Mesenchymal stem cell (in vitro differentiated cells and primary cell): ENCODE results near the gene CYP2A7.
"Not testable (repeated sequence)": the region's sequence is repeated elsewhere in the genome, so short reads cannot be mapped to it uniquely, and the experiment has no call there.

Source experiments
- DNase-seq: peaks from one replicate; pipeline ENCODE4 v3.0.0-alpha.2; 2013
- H2AFZ ChIP-seq: one replicate; pipeline ENCODE4 v1.6.1; 2013; ENCODE audit warnings: low read depth, mild to moderate bottlenecking, control low read depth, inconsistent platforms, low read length, moderate library complexity
- H2AK5ac ChIP-seq: 2 replicates; pipeline ENCODE4 v1.6.1; 2013; ENCODE audit warnings: low read length, moderate library complexity, mild to moderate bottlenecking, inconsistent platforms; ENCODE audit not compliant: severe bottlenecking
- H2BK120ac ChIP-seq: one replicate; pipeline ENCODE4 v1.6.1; 2013; ENCODE audit warnings: low read depth, mild to moderate bottlenecking, inconsistent platforms, low read length, moderate library complexity
- H2BK12ac ChIP-seq, 2 experiments: one replicate each; pipeline ENCODE4 v1.6.1; 2013; ENCODE audit warnings: inconsistent platforms in 2 of 2, low read length in 2 of 2, mild to moderate bottlenecking in 2 of 2, moderate library complexity in 2 of 2, control low read depth in 1 of 2
- H2BK15ac ChIP-seq: one replicate; pipeline ENCODE4 v1.6.1; 2013; ENCODE audit warnings: mild to moderate bottlenecking, low read depth, inconsistent platforms; ENCODE audit not compliant: poor library complexity, severe bottlenecking
- H2BK5ac ChIP-seq: 2 replicates; pipeline ENCODE4 v1.6.1; 2013; ENCODE audit warnings: low read depth, mild to moderate bottlenecking, low read length, control low read depth, inconsistent platforms; ENCODE audit not compliant: poor library complexity, severe bottlenecking
- H3K14ac ChIP-seq, 2 experiments: one replicate each; pipeline ENCODE4 v1.6.1; 2013; ENCODE audit warnings: inconsistent platforms in 2 of 2, low read length in 2 of 2, control low read depth in 1 of 2, mild to moderate bottlenecking in 1 of 2, moderate library complexity in 1 of 2
- H3K18ac ChIP-seq, 2 experiments: one replicate each; pipeline ENCODE4 v1.6.1; 2013; ENCODE audit warnings: inconsistent platforms in 2 of 2, low read length in 2 of 2, control low read depth in 1 of 2, low read depth in 1 of 2, mild to moderate bottlenecking in 1 of 2
- H3K23ac ChIP-seq, 2 experiments: one replicate each; pipeline ENCODE4 v1.6.1; 2013; ENCODE audit warnings: inconsistent platforms in 2 of 2, low read length in 2 of 2, mild to moderate bottlenecking in 2 of 2, moderate library complexity in 2 of 2, control low read depth in 1 of 2
- H3K27ac ChIP-seq: 2 replicates; pipeline ENCODE4 v1.5.1; 2013; ENCODE audit warnings: mild to moderate bottlenecking, moderate library complexity, low read length, control low read depth, inconsistent platforms; ENCODE audit not compliant: poor library complexity, severe bottlenecking
- H3K27me3 ChIP-seq, 2 experiments: 2 replicates each; pipeline versions ENCODE4 v1.6.1 to v1.7.0; 2013; ENCODE audit warnings: low read length in 2 of 2, mild to moderate bottlenecking in 2 of 2, moderate library complexity in 2 of 2, control low read depth in 1 of 2, inconsistent platforms in 1 of 2; ENCODE audit not compliant: control insufficient read depth in 1 of 2, insufficient read depth in 1 of 2
- H3K36me3 ChIP-seq, 2 experiments: 2 replicates each; pipeline versions ENCODE4 v1.6.1 to v1.7.0; 2013; ENCODE audit warnings: low read length in 2 of 2, control low read depth in 1 of 2, inconsistent platforms in 1 of 2, low read depth in 1 of 2, mild to moderate bottlenecking in 1 of 2; ENCODE audit not compliant: insufficient read depth in 2 of 2, control insufficient read depth in 1 of 2
- H3K4ac ChIP-seq, 2 experiments: one replicate each; pipeline ENCODE4 v1.6.1; 2013; ENCODE audit warnings: inconsistent platforms in 2 of 2, low read length in 2 of 2, mild to moderate bottlenecking in 2 of 2, moderate library complexity in 2 of 2, control low read depth in 1 of 2, low read depth in 1 of 2
- H3K4me1 ChIP-seq: 2 replicates; pipeline ENCODE4 v1.6.1; 2013; ENCODE audit warnings: low read depth, low read length, control low read depth; ENCODE audit not compliant: control insufficient read depth, insufficient read depth
- H3K4me2 ChIP-seq: 2 replicates; pipeline ENCODE4 v1.6.1; 2013; ENCODE audit warnings: low read length, mild to moderate bottlenecking, inconsistent platforms; ENCODE audit not compliant: poor library complexity, severe bottlenecking
- H3K4me3 ChIP-seq, 2 experiments: 2 replicates each; pipeline versions ENCODE4 v1.5.1 to v1.7.0; 2013; ENCODE audit warnings: low read length in 2 of 2, mild to moderate bottlenecking in 2 of 2, control low read depth in 1 of 2, low read depth in 1 of 2; ENCODE audit not compliant: insufficient read depth in 1 of 2
- H3K79me1 ChIP-seq: replicated peaks from 2 replicates; pipeline ENCODE4 v1.6.1; 2013; ENCODE audit warnings: mild to moderate bottlenecking, control low read depth, low read length, inconsistent platforms; ENCODE audit not compliant: poor library complexity, severe bottlenecking
- H3K9ac ChIP-seq: 2 replicates; pipeline ENCODE4 v1.7.0; 2013; ENCODE audit warnings: mild to moderate bottlenecking, low read length, moderate library complexity
- H3K9me3 ChIP-seq: 2 replicates; pipeline ENCODE4 v1.7.0; 2013; ENCODE audit warnings: mild to moderate bottlenecking, low read length; ENCODE audit not compliant: control insufficient read depth
- H4K8ac ChIP-seq: one replicate; pipeline ENCODE4 v1.6.1; 2013; ENCODE audit warnings: inconsistent platforms, mild to moderate bottlenecking, low read length, moderate library complexity
- H4K91ac ChIP-seq: one replicate; pipeline ENCODE4 v1.6.1; 2013; ENCODE audit warnings: mild to moderate bottlenecking, low read length, inconsistent platforms
- WGBS: methylation state at CpG from one replicate; pipeline ENCODE4 v1.1.7; 2013; ENCODE audit warnings: mixed read lengths; 5-methylcytosine and 5-hydroxymethylcytosine counted together

The CYP2A7 gene

GRCh38 chr19:40927567-40927966, 45.5 kb upstream of the CYP2A7 start:
- Histone ChIP-seq H3K4me2 (no peak overlapping the region), H3K36me3 (no peaks in the 10 kb centered on the region), H3K9ac (no peak overlapping the region), H3K4me1 (no peaks in the 10 kb centered on the region), H2BK15ac (no peak overlapping the region), H3K23ac (no peak overlapping the region), H3K4ac (no peak overlapping the region), H3K9me3 (no peaks in the 10 kb centered on the region), H3K79me1 (no peaks in the 10 kb centered on the region), H2BK5ac (no peak overlapping the region), H4K91ac (no peak overlapping the region), H2AK5ac (no peak overlapping the region), H2BK12ac (no peak overlapping the region), H3K18ac (no peak overlapping the region), H3K14ac (no peak overlapping the region), H2BK120ac (no peak overlapping the region), H4K8ac (no peak overlapping the region), H3K4me3 (no peak overlapping the region), H2AFZ (no peak overlapping the region), H3K27ac (no peak overlapping the region), H3K27me3 (peaks cover 6 to 8% of the 10 kb centered on the region in 2 experiments)
- 100% methylated on average over 1 of the region's 3 CpGs for WGBS
- DNase-seq, result no peak

GRCh38 chr19:40926276-40926675, 44.2 kb upstream of the CYP2A7 start:
- H2BK12ac ChIP-seq, H3K14ac ChIP-seq, H3K79me1 ChIP-seq, H3K9ac ChIP-seq, H4K8ac ChIP-seq, H2AFZ ChIP-seq, H3K4ac ChIP-seq, H3K27ac ChIP-seq, H3K18ac ChIP-seq, H3K4me1 ChIP-seq, H3K9me3 ChIP-seq, H2BK120ac ChIP-seq, H2BK15ac ChIP-seq, H2BK5ac ChIP-seq, H3K27me3 ChIP-seq, H3K4me2 ChIP-seq, H3K36me3 ChIP-seq, DNase-seq, H4K91ac ChIP-seq, H3K4me3 ChIP-seq, H2AK5ac ChIP-seq, H3K23ac ChIP-seq: not testable (repeated sequence)
- no CpG with 5 or more reads among the region's 1 CpG for WGBS

- H3K36me3 ChIP-seq, result no peaks in the 10 kb centered on the region
- H3K4me3 ChIP-seq, result no peak overlapping the region
- 78% methylated on average over 6 of the region's 7 CpGs for WGBS
- H3K4me1 ChIP-seq, result peaks cover 2% of the 10 kb centered on the region
- H4K91ac ChIP-seq, result no peak overlapping the region
- no peak overlapping the region for H3K4me2 ChIP-seq
- H3K9ac ChIP-seq, result no peak overlapping the region
- H3K79me1 ChIP-seq, result no peaks in the 10 kb centered on the region
- no peak overlapping the region for H2BK12ac ChIP-seq
- H3K14ac ChIP-seq, result no peak overlapping the region
- H3K18ac ChIP-seq, result no peak overlapping the region
- peaks cover 3 to 9% of the 10 kb centered on the region in 2 experiments for H3K27me3 ChIP-seq
- no peak overlapping the region for H3K4ac ChIP-seq
- no peak overlapping the region for H2AFZ ChIP-seq
- H3K27ac ChIP-seq, result no peak overlapping the region
- H3K9me3 ChIP-seq, result peaks cover 11% of the 10 kb centered on the region
- no peak overlapping the region for H2BK15ac ChIP-seq
- no peak overlapping the region for H4K8ac ChIP-seq
- no peak overlapping the region for H2BK120ac ChIP-seq
- no peak for DNase-seq
- H2AK5ac ChIP-seq, result no peak overlapping the region
- no peak overlapping the region for H2BK5ac ChIP-seq
- no peak overlapping the region for H3K23ac ChIP-seq
Measured at GRCh38 chr19:40923934-40924391, 41.9 kb upstream of the CYP2A7 start.

- H3K9me3 ChIP-seq, result peaks cover 11% of the 10 kb centered on the region
- H2BK120ac ChIP-seq, DNase-seq, H2AFZ ChIP-seq, H3K4me2 ChIP-seq, H3K4me3 ChIP-seq, H3K27ac ChIP-seq, H3K79me1 ChIP-seq, H3K36me3 ChIP-seq, H4K91ac ChIP-seq, H3K23ac ChIP-seq, H3K14ac ChIP-seq, H3K4ac ChIP-seq, H3K9ac ChIP-seq, H2BK15ac ChIP-seq, H2AK5ac ChIP-seq, H3K27me3 ChIP-seq, H4K8ac ChIP-seq, H2BK5ac ChIP-seq, H2BK12ac ChIP-seq, H3K18ac ChIP-seq, H3K4me1 ChIP-seq: not testable (repeated sequence)
- WGBS, result 28% methylated on average over 4 of the region's 11 CpGs
Measured at GRCh38 chr19:40922237-40923160, 40.5 kb upstream of the CYP2A7 start.
